Heart right ventricle (tissue), 16 donors: ENCODE data around the gene ASGR2. TPM values are rescaled to one million over a fixed set of nuclear protein-coding genes. Genes with fewer than 3 reads are reported as not detected.
A peak's percentile ranks its signal among the peaks of the same experiment; 100 is the strongest.

Source experiments
- ATAC-seq, 8 donors: fragments of 200-7000 bp; cut with Tn5 transposase; one replicate each; pipeline ENCODE4 v1.9.1; 2020; ENCODE audit warnings: mild to moderate bottlenecking in 8 of 8, moderate library complexity in 8 of 8, moderate number of reproducible peaks in 1 of 8
- DNase-seq, 2 donors: peaks; one replicate each; pipeline ENCODE4 v3.0.0-alpha.2; 2020
- H3K27ac ChIP-seq, 10 donors: fragments of 200-600 bp; sonication (generic) in 2 of 10; one replicate each; pipeline versions ENCODE4 v1.5.0 to v1.8.0; 2020 to 2022; ENCODE audit warnings: mild to moderate bottlenecking in 3 of 10
- H3K27me3 ChIP-seq, 7 donors: fragments of 200-600 bp; one replicate each; pipeline ENCODE4 v1.8.0; 2021 to 2022; ENCODE audit warnings: mild to moderate bottlenecking in 2 of 7
- H3K36me3 ChIP-seq, 9 donors: fragments of 200-600 bp; sonication (generic) in 1 of 9; one replicate each; pipeline versions ENCODE4 v1.5.0 to v1.8.0; 2020 to 2022; ENCODE audit warnings: mild to moderate bottlenecking in 2 of 9
- H3K4me1 ChIP-seq, 9 donors: fragments of 200-600 bp; sonication (generic) in 1 of 9; one replicate each; pipeline versions ENCODE4 v1.5.0 to v1.8.0; 2020 to 2022; ENCODE audit warnings: mild to moderate bottlenecking in 4 of 9
- H3K4me3 ChIP-seq, 10 donors: fragments of 200-600 bp; sonication (generic) in 2 of 10; one replicate each; pipeline versions ENCODE4 v1.5.0 to v1.8.0; 2020 to 2022; ENCODE audit warnings: mild to moderate bottlenecking in 7 of 10, moderate library complexity in 2 of 10
- H3K9me3 ChIP-seq, 11 donors: fragments of 200-600 bp in 10 of 11; sonication (generic) in 2 of 11; one replicate each; pipeline versions ENCODE4 v1.5.0 to v1.8.0; 2013 to 2022; ENCODE audit warnings: mild to moderate bottlenecking in 2 of 11, control low read depth in 1 of 11, moderate library complexity in 1 of 11
- CTCF ChIP-seq, 9 donors: fragments of 200-600 bp; sonication (generic) in 2 of 9; IDR thresholded peaks; one replicate each; pipeline versions ENCODE4 v1.5.0 to v1.8.0; 2021 to 2022; ENCODE audit warnings: antibody characterized with exemption in 9 of 9, mild to moderate bottlenecking in 5 of 9, moderate library complexity in 1 of 9
- whole genome bisulfite sequencing, 2 donors: extraction: QIAGEN DNeasy Blood & Tissue Kit; methylation state at CpG; one replicate each; pipeline ENCODE4 v1.1.7; 2013; ENCODE audit warnings: inconsistent platforms in 1 of 2; 5-methylcytosine and 5-hydroxymethylcytosine counted together
- intact Hi-C, 10 donors: fragments of 100-400 bp; cut with DNase I; formaldehyde crosslinking; loops; one replicate each; pipeline versions ENCODE4 v1.11.1 to v1.14.2; 2022
- polyA plus RNA-seq, 2 donors: library from polyadenylated mRNA; stranded (reverse); fragments of 200-250 nt; gene quantifications; one replicate each; pipeline ENCODE4 v1.2.3, GENCODE V29; 2013
- total RNA-seq, 10 donors: library from RNA; stranded (reverse); fragmentation: NEBNext Ultra II Directional in 3 of 10; extraction: Animal tissue kit (Norgen Biotek cat#: 25700) in 3 of 10; gene quantifications; one replicate each; pipeline versions ENCODE4 v1.2.1 to v1.2.4, GENCODE V29; 2021 to 2023
- donor health status: Arrhythmogenic right ventricular cardiomyopathy.
- donor health status: ischemic (EF 13 %, LVEDD 7.1; RV severe dilation, severe dysfunction).
- donor health status: healthy with polysubstance abuse.
- donor health status: DM: no; HTN: yes; CAD: no.
- donor health status: DM: no; HTN: no; CAD: no.
- donor health status: ischemic (EF 25% LVEDD 6.9; RV normal size, moderate dysfunction).
- donor health status: ischemic (EF 25% LVEDD 5.7; RV mildly dilated, moderate dysfunction).
- donor health status: healthy.
- donor health status: DM: yes; HTN: yes; CAD: no.
- donor health status: Ischemic cardiomyopathy.
- donor health status: ischemic (EF 35%, LVEDD 5.7; RV mildly dilated, moderate dysfunction).
- donor health status: nonischemic (EF 11% LVEDD 7.7; RV severe dilation, severe dysfunction).
- donor health status: DM: yes; HTN: yes; CAD: no.
- donor health status: PGD.
- donor health status: ischemic (EF 29% LVEDD 5.4; RV normal size, mild dysfunction).
- donor health status: nonischemic (EF 23%, LVEDD 6.1; RV moderate dilation, normal function).

Gene ASGR2
- total and polyA plus RNA-seq, 12 donors, result 0.16 to 0.54 (median 0.33) TPM; not detected in 6

- H3K36me3 ChIP-seq, result no peaks in the 10 kb centered on the region
- TF ChIP-seq CTCF (IDR thresholded peaks at IDR 0.05), result peak in 6 of 9 donors; percentile 16 to 56 (median 25)
- DNase-seq, result peak; percentile 38
- peaks cover 0 to 52% (median 6%) of the 10 kb centered on the region in 9 donors for H3K4me1 ChIP-seq
- WGBS, 2 donors, result 11 to 16% methylated on average over 19 of the region's 19 CpGs
- H3K4me3 ChIP-seq, result peak overlapping the region in 2 of 10 donors; percentile 11 to 12
- no peaks in the 10 kb centered on the region for H3K9me3 ChIP-seq
- intact Hi-C loops, result loop anchor here in 4 of 10 donors (10.0 kb wide), 2 partner anchors 219 to 229 kb away; no protein-coding TSS in a partner anchor
- peak in 6 of 8 donors; percentile 11 to 43 (median 32) for ATAC-seq
- H3K27me3 ChIP-seq, result peaks cover 0 to 71% (median 58%) of the 10 kb centered on the region in 7 donors
- H3K27ac ChIP-seq, result peak overlapping the region in 2 of 10 donors; percentile 31 to 88
Observed at GRCh38 chr17:7133424-7133823, 18.8 kb upstream of the ASGR2 start.

GRCh38 chr17:7132511-7133094, 18.0 kb upstream of the ASGR2 start:
- Histone ChIP-seq H3K36me3 (no peaks in the 10 kb centered on the region), H3K9me3 (no peaks in the 10 kb centered on the region), H3K4me1 (peaks cover 0 to 52% (median 6%) of the 10 kb centered on the region in 9 donors), H3K4me3 (peak overlapping the region in 4 of 10 donors; percentile 10 to 50 (median 35)), H3K27me3 (peaks cover 0 to 68% (median 55%) of the 10 kb centered on the region in 7 donors), H3K27ac (peak overlapping the region in 4 of 10 donors; percentile 25 to 88 (median 41))
- DNase-seq (no peak), ATAC-seq (peak in 2 of 8 donors; percentile 10 to 34)
- 32 to 40% methylated on average over 7 of the region's 7 CpGs for WGBS, 2 donors
- intact Hi-C loops, result loop anchor here in 4 of 10 donors (10.0 kb wide), 2 partner anchors 218 to 228 kb away; no protein-coding TSS in a partner anchor
- no peak for TF ChIP-seq CTCF (IDR thresholded peaks at IDR 0.05)

GRCh38 chr17:7131423-7131791, 16.8 kb upstream of the ASGR2 start:
- H3K4me1 ChIP-seq, result peaks cover 0 to 47% (median 6%) of the 10 kb centered on the region in 9 donors
- TF ChIP-seq CTCF (IDR thresholded peaks at IDR 0.05), result no peak
- H3K27me3 ChIP-seq, result peaks cover 0 to 64% (median 43%) of the 10 kb centered on the region in 7 donors
- peak overlapping the region in 6 of 10 donors; percentile 4 to 50 (median 30) for H3K4me3 ChIP-seq
- DNase-seq (no peak), ATAC-seq (no peak)
- 83 to 84% methylated on average over 5 of the region's 5 CpGs for WGBS, 2 donors
- intact Hi-C loops, result loop anchor here in 4 of 10 donors (10.0 kb wide), 2 partner anchors 217 to 227 kb away; no protein-coding TSS in a partner anchor
- H3K36me3 ChIP-seq, result no peaks in the 10 kb centered on the region
- no peaks in the 10 kb centered on the region for H3K9me3 ChIP-seq
- H3K27ac ChIP-seq, result peak overlapping the region in 6 of 10 donors; percentile 20 to 88 (median 30)

- 43 to 47% methylated on average over 11 of the region's 11 CpGs for WGBS, 2 donors
- H3K27ac ChIP-seq, result peak overlapping the region in 6 of 10 donors; percentile 20 to 88 (median 30)
- H3K4me3 ChIP-seq, result peak overlapping the region in 6 of 10 donors; percentile 4 to 50 (median 30)
- DNase-seq (peak in 1 of 2 donors; percentile 15), ATAC-seq (peak in 7 of 8 donors; percentile 36 to 63 (median 50))
- peaks cover 0 to 42% (median 4%) of the 10 kb centered on the region in 9 donors for H3K4me1 ChIP-seq
- H3K36me3 ChIP-seq, result no peaks in the 10 kb centered on the region
- intact Hi-C loops, result loop anchor here in 4 of 10 donors (10.0 kb wide), 2 partner anchors 216 to 226 kb away; no protein-coding TSS in a partner anchor
- no peak for TF ChIP-seq CTCF (IDR thresholded peaks at IDR 0.05)
- peaks cover 0 to 63% (median 42%) of the 10 kb centered on the region in 7 donors for H3K27me3 ChIP-seq
- no peaks in the 10 kb centered on the region for H3K9me3 ChIP-seq
Observed at GRCh38 chr17:7130621-7131422, 16.2 kb upstream of the ASGR2 start.
